ENCODE measurements around the gene PDPK1.

The PDPK1 gene

DNA sequence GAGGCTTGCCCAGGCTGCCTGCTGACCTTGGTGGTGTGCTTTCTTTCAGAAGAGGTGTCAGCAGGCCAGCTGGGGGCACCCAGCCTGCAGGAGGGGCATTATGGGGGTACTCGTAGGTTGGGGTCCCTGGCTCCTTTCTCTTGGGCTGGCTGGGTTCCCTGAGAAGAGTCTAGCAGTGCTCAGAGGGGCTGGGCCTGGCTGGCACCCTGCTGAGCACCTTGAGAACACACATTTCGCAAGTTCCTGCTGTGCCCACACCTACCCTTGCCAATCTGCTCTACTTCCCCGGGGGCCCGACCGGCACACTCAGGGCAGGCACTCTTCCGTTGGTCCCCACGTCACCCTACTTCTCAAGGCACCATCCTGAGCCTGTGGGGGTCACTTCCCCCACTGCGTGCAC lies 11.7 kb upstream of the PDPK1 start:
- TF ChIP-seq, protein P1, sequence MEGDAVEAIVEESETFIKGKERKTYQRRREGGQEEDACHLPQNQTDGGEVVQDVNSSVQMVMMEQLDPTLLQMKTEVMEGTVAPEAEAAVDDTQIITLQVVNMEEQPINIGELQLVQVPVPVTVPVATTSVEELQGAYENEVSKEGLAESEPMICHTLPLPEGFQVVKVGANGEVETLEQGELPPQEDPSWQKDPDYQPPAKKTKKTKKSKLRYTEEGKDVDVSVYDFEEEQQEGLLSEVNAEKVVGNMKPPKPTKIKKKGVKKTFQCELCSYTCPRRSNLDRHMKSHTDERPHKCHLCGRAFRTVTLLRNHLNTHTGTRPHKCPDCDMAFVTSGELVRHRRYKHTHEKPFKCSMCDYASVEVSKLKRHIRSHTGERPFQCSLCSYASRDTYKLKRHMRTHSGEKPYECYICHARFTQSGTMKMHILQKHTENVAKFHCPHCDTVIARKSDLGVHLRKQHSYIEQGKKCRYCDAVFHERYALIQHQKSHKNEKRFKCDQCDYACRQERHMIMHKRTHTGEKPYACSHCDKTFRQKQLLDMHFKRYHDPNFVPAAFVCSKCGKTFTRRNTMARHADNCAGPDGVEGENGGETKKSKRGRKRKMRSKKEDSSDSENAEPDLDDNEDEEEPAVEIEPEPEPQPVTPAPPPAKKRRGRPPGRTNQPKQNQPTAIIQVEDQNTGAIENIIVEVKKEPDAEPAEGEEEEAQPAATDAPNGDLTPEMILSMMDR (IDR thresholded peaks at IDR 0.05; ENCODE audit: low read depth, low read length, missing control alignments) = no peak
- DNase-seq (ENCODE audit: low read depth) = no peak
- no peak overlapping the region for H3K4me3 ChIP-seq (ENCODE audit: low read depth, low read length)
- in situ Hi-C loops (cut with HindIII; ENCODE audit: low sequenced_read_pairs) = no loop called here

GRCh38 chr16:2527071-2527783 lies 10.6 kb upstream of the PDPK1 start:
- TF ChIP-seq, protein P1 (IDR thresholded peaks at IDR 0.05; ENCODE audit: low read depth, low read length, missing control alignments) = no peak
- H3K4me3 ChIP-seq (ENCODE audit: low read depth, low read length) = no peak overlapping the region
- DNase-seq (ENCODE audit: low read depth) = no peak
- in situ Hi-C loops (cut with HindIII; ENCODE audit: low sequenced_read_pairs) = no loop called here

GRCh38 chr16:2527784-2528100 lies 10.1 kb upstream of the PDPK1 start:
- in situ Hi-C loops (cut with HindIII; ENCODE audit: low sequenced_read_pairs) = no loop called here
- TF ChIP-seq, protein P1 (IDR thresholded peaks at IDR 0.05; ENCODE audit: low read depth, low read length, missing control alignments) = no peak
- H3K4me3 ChIP-seq (ENCODE audit: low read depth, low read length) = no peak overlapping the region
- no peak for DNase-seq (ENCODE audit: low read depth)

GRCh38 chr16:2528161-2529060 lies 9.4 kb upstream of the PDPK1 start:
- DNase-seq (ENCODE audit: low read depth) = no peak
- TF ChIP-seq, protein P1 (IDR thresholded peaks at IDR 0.05; ENCODE audit: low read depth, low read length, missing control alignments) = no peak
- in situ Hi-C loops (cut with HindIII; ENCODE audit: low sequenced_read_pairs) = no loop called here
- no peak overlapping the region for H3K4me3 ChIP-seq (ENCODE audit: low read depth, low read length)

- no peak for DNase-seq (ENCODE audit: low read depth)
- TF ChIP-seq, protein P1 (IDR thresholded peaks at IDR 0.05; ENCODE audit: low read depth, low read length, missing control alignments) = no peak
- in situ Hi-C loops (cut with HindIII; ENCODE audit: low sequenced_read_pairs) = no loop called here
These were observed 8.5 kb upstream of the PDPK1 start for GRCh38 chr16:2529061-2529931.

DNA sequence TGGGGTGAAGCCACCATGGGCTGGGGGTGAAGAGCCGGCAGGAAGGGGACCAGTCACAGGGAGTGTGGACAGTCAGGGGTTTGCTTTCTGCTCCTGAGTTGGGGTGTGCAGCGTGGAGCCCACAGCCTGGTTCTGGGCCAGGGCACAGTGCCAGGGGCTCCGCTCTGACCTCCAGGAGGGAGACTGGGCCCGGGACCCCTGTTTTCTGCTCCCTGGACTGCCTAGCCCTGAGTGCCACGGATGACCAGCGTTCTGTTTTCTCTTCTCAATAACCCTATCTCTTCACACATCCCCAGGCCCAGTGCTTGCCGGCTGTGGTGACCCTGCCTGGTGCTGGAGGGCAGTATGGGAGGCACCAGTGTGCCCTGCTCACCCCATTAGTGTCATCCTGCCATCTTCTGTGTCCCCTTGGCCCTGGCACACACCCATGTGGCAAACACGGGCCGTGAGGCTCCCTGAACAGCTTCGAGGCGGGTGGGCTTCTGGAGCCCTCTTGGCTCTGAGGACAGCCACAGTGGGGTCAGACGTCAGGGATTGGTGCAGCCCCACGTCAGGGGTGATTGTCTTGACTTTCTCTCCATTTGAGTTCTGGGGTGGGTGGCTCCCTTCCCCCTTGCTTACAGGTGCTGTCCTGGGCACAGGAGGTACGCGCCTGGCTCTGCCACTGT lies 7.7 kb upstream of the PDPK1 start:
- in situ Hi-C loops (cut with HindIII; ENCODE audit: low sequenced_read_pairs) = no loop called here
- TF ChIP-seq, protein P1 (IDR thresholded peaks at IDR 0.05; ENCODE audit: low read depth, low read length, missing control alignments) = no peak
- DNase-seq (ENCODE audit: low read depth) = no peak
- H3K4me3 ChIP-seq (ENCODE audit: low read depth, low read length) = no peak overlapping the region

More at GRCh38 chr16:2529061-2529931, 8.5 kb upstream of the PDPK1 start:
- no peak overlapping the region for H3K4me3 ChIP-seq (ENCODE audit: low read depth, low read length)

Data from astrocyte of the cerebellum (primary cell).